Ovary (tissue), 9 donors: ENCODE measurements around the gene TBPL2. TPM values are rescaled to one million over a fixed set of nuclear protein-coding genes. Genes with fewer than 3 reads are reported as not detected.

ENCODE experiments used
- polyA plus RNA-seq, 2 donors: library from polyadenylated mRNA; stranded (reverse); fragments of 200-250 nt in 1 of 2; fragments of 350-450 nt in 1 of 2; fragmentation: Illumina TruSeq in 1 of 2; extraction: RNeasy Lipid Tissue Mini Kit (QIAGEN cat#74804) in 1 of 2; gene quantifications; one replicate each; pipeline ENCODE4 v1.2.3, GENCODE V29; 2013 to 2014
- small RNA-seq: library from RNA; depleted of rRNA; stranded (forward); fragments of <200 nt; gene quantifications from one replicate; pipeline ENCODE3, GENCODE V24; 2016
- total RNA-seq, 7 donors: library from RNA; depleted of rRNA in 2 of 7; stranded (reverse); fragments of >200 nt in 2 of 7; fragmentation: NEBNext Ultra II Directional in 3 of 7; extraction: Animal tissue kit (Norgen Biotek cat#: 25700) in 3 of 7; gene quantifications; one replicate each; pipeline versions ENCODE4 v1.1.0 to v1.2.4, GENCODE V29; 2016 to 2023
- donor health status: DM: no; HTN: no; CAD: no; lungs with moderate emphysema.
- donor health status: DM: no; HTN: no; CAD: no.
- donor health status: Bipolar disorder and iron deficiency.
- donor health status: DM: yes; HTN: yes; CAD: no.
- donor health status: DM: no; HTN: no; CAD: no.
- donor health status: DM: yes; HTN: yes; CAD: no.

The TBPL2 gene
- total and polyA plus RNA-seq, 9 donors = 0.05 TPM; not detected in 8

Small RNAs within 50 kb of the gene (small RNA-seq; reads per million reads assigned to genes)
- gene AL356801.1 = not detected

Other genes with a start within 250 kb of the TBPL2 start
- gene DLGAP5, start 249.0 kb downstream of the TBPL2 start, total RNA-seq = under 1 TPM in 3 of 7 donors, not detected in 4; 0.43 to 0.69 (median 0.46) TPM
- gene DLGAP5, start 249.0 kb downstream of the TBPL2 start, polyA plus RNA-seq = under 1 TPM; 0.47 to 0.65 TPM
- gene FBXO34, start 169.2 kb downstream of the TBPL2 start, total RNA-seq = 10 to 100 TPM; 18.1 to 29.8 (median 24.3) TPM
- gene FBXO34, start 169.2 kb downstream of the TBPL2 start, polyA plus RNA-seq = 10 to 100 TPM; 11.4 to 17.6 TPM
- gene ATG14, start 28.8 kb downstream of the TBPL2 start, total RNA-seq = 10 to 100 TPM in 6 of 7 donors, 1 to 10 TPM in 1; 9.5 to 15.6 (median 12.1) TPM
- 10 to 100 TPM; 10.4 to 22.5 TPM for gene ATG14, start 28.8 kb downstream of the TBPL2 start, polyA plus RNA-seq
- gene KTN1, start 139.6 kb upstream of the TBPL2 start, total RNA-seq = 100 to 1,000 TPM in 6 of 7 donors, 10 to 100 TPM in 1; 98.0 to 144 (median 129) TPM
- gene KTN1, start 139.6 kb upstream of the TBPL2 start, polyA plus RNA-seq = 100 to 1,000 TPM in 1 of 2 donors, 10 to 100 TPM in 1; 84.4 to 107 TPM